Stimulated activated CD8-positive, alpha-beta memory T cell treated with anti-CD3 and anti-CD28 coated beads, Interleukin-15, amount 100 ng/mL, for 1 hour (primary cell): ENCODE results near the gene JAK1.
"Not testable (repeated sequence)": the region's sequence is repeated elsewhere in the genome, so short reads cannot be mapped to it uniquely, and the experiment has no call there.

ENCODE experiments used
- DNase-seq: peaks from one replicate; pipeline ENCODE4 v3.0.0-alpha.2; 2020; ENCODE audit warnings: low read depth

JAK1 gene

GRCh38 chr1:64948905-64949833, 17.2 kb downstream of the JAK1 start:
- DNase-seq: no peak

GRCh38 chr1:64948216-64948615, 18.1 kb downstream of the JAK1 start:
- no peak for DNase-seq

GRCh38 chr1:64946916-64947315, 19.4 kb downstream of the JAK1 start:
- DNase-seq: no peak

- DNase-seq: no peak
Observed at GRCh38 chr1:64944913-64945312, 21.4 kb downstream of the JAK1 start.

GRCh38 chr1:64942675-64943074, 23.7 kb downstream of the JAK1 start:
- DNase-seq: no peak

GRCh38 chr1:64942118-64942517, 24.2 kb downstream of the JAK1 start:
- no peak for DNase-seq

- DNase-seq: no peak
Observed at GRCh38 chr1:64941461-64942117, 24.8 kb downstream of the JAK1 start.

GRCh38 chr1:64940025-64940424, 26.3 kb downstream of the JAK1 start:
- DNase-seq: no peak

- DNase-seq: no peak
Observed at GRCh38 chr1:64938991-64939390, 27.4 kb downstream of the JAK1 start.

GRCh38 chr1:64936956-64937355, 29.4 kb downstream of the JAK1 start:
- DNase-seq: no peak

- DNase-seq: no peak
Observed at GRCh38 chr1:64935551-64936155, 30.7 kb downstream of the JAK1 start.

- no peak for DNase-seq
Observed at GRCh38 chr1:64934878-64935275, 31.5 kb downstream of the JAK1 start.

GRCh38 chr1:64934115-64934877, 32.1 kb downstream of the JAK1 start:
- DNase-seq: no peak

- no peak for DNase-seq
Observed at GRCh38 chr1:64933296-64934070, 32.9 kb downstream of the JAK1 start.

GRCh38 chr1:64932962-64933295, 33.4 kb downstream of the JAK1 start:
- DNase-seq: no peak

GRCh38 chr1:64930640-64931039, 35.7 kb downstream of the JAK1 start:
- DNase-seq: not testable (repeated sequence)

- DNase-seq: no peak
Observed at GRCh38 chr1:64929221-64929620, 37.1 kb downstream of the JAK1 start.

- DNase-seq: no peak
Observed at GRCh38 chr1:64928325-64928724, 38.0 kb downstream of the JAK1 start.

- no peak for DNase-seq
Observed at GRCh38 chr1:64925594-64925993, 40.8 kb downstream of the JAK1 start.

- no peak for DNase-seq
Observed at GRCh38 chr1:64923294-64923718, 43.0 kb downstream of the JAK1 start.

- DNase-seq: no peak
Observed at GRCh38 chr1:64922336-64922735, 44.0 kb downstream of the JAK1 start.

- no peak for DNase-seq
Observed at GRCh38 chr1:64921771-64922170, 44.6 kb downstream of the JAK1 start.
